ENCODE measurements around the gene CNN2. TPM values are rescaled to one million over a fixed set of nuclear protein-coding genes. Genes with fewer than 3 reads are reported as not detected.

CNN2 gene
- polyA plus RNA-seq, 1 donor from 2014 or later: 42.8 TPM

DNA sequence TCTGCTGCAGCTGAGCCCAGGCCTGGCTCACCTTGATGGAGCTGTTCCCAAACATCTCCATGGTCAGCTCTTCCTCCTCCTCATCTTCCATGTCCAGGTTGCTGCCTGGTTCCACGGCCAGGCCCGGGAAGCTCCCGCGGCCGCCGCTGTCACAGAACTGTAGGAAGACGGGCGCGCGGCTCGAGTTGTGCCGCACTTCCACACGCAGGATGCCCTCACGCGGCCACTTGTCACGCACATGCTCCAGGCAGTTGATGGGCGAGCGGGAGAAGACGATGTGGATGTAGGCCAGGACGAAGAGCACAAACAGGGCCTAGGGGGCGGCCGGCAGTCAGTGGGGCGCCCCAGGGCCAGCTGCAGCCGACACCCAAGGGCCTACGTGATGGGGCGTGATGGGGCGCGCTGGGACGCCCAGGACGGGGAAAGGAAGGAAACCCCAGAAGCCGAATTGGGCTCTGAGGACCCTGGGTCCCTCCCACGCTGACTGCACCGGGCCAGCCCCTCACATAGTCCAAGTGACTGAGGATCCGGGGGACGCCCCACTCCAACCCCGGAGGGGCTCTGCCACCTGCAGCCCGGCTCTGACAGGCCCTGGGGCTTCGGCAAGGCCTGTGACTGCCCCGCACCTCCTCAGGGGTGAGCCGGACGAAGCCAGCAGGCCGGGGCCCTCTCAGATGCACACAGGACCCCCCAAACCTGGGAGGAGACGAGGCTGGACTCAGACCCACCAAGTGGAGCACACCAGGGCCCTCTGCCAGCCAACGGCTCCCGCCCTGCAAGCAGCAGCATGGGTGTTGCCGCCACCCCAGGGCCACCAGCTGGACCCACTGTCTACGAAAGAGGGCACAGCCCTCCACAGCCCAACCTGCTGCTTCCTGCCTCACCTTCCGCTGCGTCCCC, 12.0 kb upstream of the CNN2 start:
- Histone ChIP-seq H3K27ac (ENCODE audit: low read length) (no peak overlapping the region), H2AFZ (ENCODE audit: low read depth, low read length) (no peak overlapping the region), H3K36me3 (ENCODE audit: insufficient read depth, low read length) (no peaks in the 10 kb centered on the region), H3K79me2 (replicated peaks; ENCODE audit: insufficient read depth, low read length) (peaks cover 28% of the 10 kb centered on the region), H3K9me3 (ENCODE audit: low read length) (no peaks in the 10 kb centered on the region), H3F3A (ENCODE audit: insufficient read depth, low read length, poor library complexity, severe bottlenecking) (no peaks in the 10 kb centered on the region), H3K27me3 (ENCODE audit: insufficient read depth, low read depth, low read length) (no peaks in the 10 kb centered on the region), H3K9ac (ENCODE audit: low read length) (no peak overlapping the region), H3K9me2 (ENCODE audit: insufficient read depth, low read length) (no peaks in the 10 kb centered on the region), H4K20me1 (ENCODE audit: insufficient read depth) (peaks cover 12% of the 10 kb centered on the region), H3K4me3 (ENCODE audit: low read length) (no peak overlapping the region), H3K4me2 (ENCODE audit: low read length) (no peak overlapping the region)
- TF ChIP-seq EZH2 (IDR thresholded peaks at IDR 0.05; ENCODE audit: borderline replicate concordance, insufficient read depth, low read length, poor library complexity, severe bottlenecking): no peak
- no peak for TF ChIP-seq CTCF (IDR thresholded peaks at IDR 0.05; ENCODE audit: poor library complexity, severe bottlenecking)
- TF ChIP-seq MXI1 (conservative IDR thresholded peaks at IDR 0.05; ENCODE audit: poor library complexity, severe bottlenecking): no peak
- TF ChIP-seq, protein P1, sequence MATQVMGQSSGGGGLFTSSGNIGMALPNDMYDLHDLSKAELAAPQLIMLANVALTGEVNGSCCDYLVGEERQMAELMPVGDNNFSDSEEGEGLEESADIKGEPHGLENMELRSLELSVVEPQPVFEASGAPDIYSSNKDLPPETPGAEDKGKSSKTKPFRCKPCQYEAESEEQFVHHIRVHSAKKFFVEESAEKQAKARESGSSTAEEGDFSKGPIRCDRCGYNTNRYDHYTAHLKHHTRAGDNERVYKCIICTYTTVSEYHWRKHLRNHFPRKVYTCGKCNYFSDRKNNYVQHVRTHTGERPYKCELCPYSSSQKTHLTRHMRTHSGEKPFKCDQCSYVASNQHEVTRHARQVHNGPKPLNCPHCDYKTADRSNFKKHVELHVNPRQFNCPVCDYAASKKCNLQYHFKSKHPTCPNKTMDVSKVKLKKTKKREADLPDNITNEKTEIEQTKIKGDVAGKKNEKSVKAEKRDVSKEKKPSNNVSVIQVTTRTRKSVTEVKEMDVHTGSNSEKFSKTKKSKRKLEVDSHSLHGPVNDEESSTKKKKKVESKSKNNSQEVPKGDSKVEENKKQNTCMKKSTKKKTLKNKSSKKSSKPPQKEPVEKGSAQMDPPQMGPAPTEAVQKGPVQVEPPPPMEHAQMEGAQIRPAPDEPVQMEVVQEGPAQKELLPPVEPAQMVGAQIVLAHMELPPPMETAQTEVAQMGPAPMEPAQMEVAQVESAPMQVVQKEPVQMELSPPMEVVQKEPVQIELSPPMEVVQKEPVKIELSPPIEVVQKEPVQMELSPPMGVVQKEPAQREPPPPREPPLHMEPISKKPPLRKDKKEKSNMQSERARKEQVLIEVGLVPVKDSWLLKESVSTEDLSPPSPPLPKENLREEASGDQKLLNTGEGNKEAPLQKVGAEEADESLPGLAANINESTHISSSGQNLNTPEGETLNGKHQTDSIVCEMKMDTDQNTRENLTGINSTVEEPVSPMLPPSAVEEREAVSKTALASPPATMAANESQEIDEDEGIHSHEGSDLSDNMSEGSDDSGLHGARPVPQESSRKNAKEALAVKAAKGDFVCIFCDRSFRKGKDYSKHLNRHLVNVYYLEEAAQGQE (IDR thresholded peaks at IDR 0.05; ENCODE audit: borderline replicate concordance): no peak
- no peak for TF ChIP-seq POLR2AphosphoS5 (IDR thresholded peaks at IDR 0.05)
- TF ChIP-seq EP300 (conservative IDR thresholded peaks at IDR 0.05; ENCODE audit: poor library complexity, severe bottlenecking): no peak
- TF ChIP-seq TAF1 (IDR thresholded peaks at IDR 0.05; ENCODE audit: low read depth): no peak
- TF ChIP-seq SMC3 (conservative IDR thresholded peaks at IDR 0.05; ENCODE audit: poor library complexity): no peak
- no peak for TF ChIP-seq RAD21 (conservative IDR thresholded peaks at IDR 0.05)

- no peaks in the 10 kb centered on the region for H3F3A ChIP-seq (ENCODE audit: insufficient read depth, low read length, poor library complexity, severe bottlenecking)
- H3K36me3 ChIP-seq (ENCODE audit: insufficient read depth, low read length): no peaks in the 10 kb centered on the region
- no peak overlapping the region for H2AFZ ChIP-seq (ENCODE audit: low read depth, low read length)
- H3K4me3 ChIP-seq (ENCODE audit: low read length): no peak overlapping the region
- H3K9ac ChIP-seq (ENCODE audit: low read length): no peak overlapping the region
- peaks cover 12% of the 10 kb centered on the region for H4K20me1 ChIP-seq (ENCODE audit: insufficient read depth)
- H3K9me3 ChIP-seq (ENCODE audit: low read length): no peaks in the 10 kb centered on the region
- no peaks in the 10 kb centered on the region for H3K27me3 ChIP-seq (ENCODE audit: insufficient read depth, low read depth, low read length)
- no peak overlapping the region for H3K27ac ChIP-seq (ENCODE audit: low read length)
- no peaks in the 10 kb centered on the region for H3K9me2 ChIP-seq (ENCODE audit: insufficient read depth, low read length)
- H3K4me2 ChIP-seq (ENCODE audit: low read length): no peak overlapping the region
- TF ChIP-seq, protein P1 (IDR thresholded peaks at IDR 0.05; ENCODE audit: borderline replicate concordance): no peak
- no peak for TF ChIP-seq SMC3 (conservative IDR thresholded peaks at IDR 0.05; ENCODE audit: poor library complexity)
- peaks cover 37% of the 10 kb centered on the region for H3K79me2 ChIP-seq (replicated peaks; ENCODE audit: insufficient read depth, low read length)
Observed at GRCh38 chr19:1015061-1015781, 11.2 kb upstream of the CNN2 start.

Measured in neural cell (in vitro differentiated cells).